GM23248 (cell line): ENCODE measurements around the gene CD68.

ENCODE experiments used
- EZH2 ChIP-seq: fragments of 200-600 bp; sonication (generic); IDR thresholded peaks from 2 replicates; pipeline ENCODE4 v1.6.1; 2018; ENCODE audit warnings: antibody characterized with exemption, mild to moderate bottlenecking; ENCODE audit not compliant: insufficient read depth, poor library complexity, severe bottlenecking
- EZH2phosphoT487 ChIP-seq: fragments of 200-600 bp; sonication (generic); IDR thresholded peaks from 2 replicates; pipeline ENCODE4 v1.6.1; 2018; ENCODE audit warnings: antibody characterized with exemption, moderate library complexity, mild to moderate bottlenecking, low read depth; ENCODE audit not compliant: insufficient read depth

GRCh38 chr17:7583253-7584109 is 4.0 kb downstream of the CD68 start, which contains the start of gene MPDU1:
- TF ChIP-seq EZH2phosphoT487 (no peak), EZH2 (no peak)
